Gastrocnemius medialis (tissue), 4 donors: ENCODE results near the gene ATP11A.

ENCODE experiments used
- CTCF ChIP-seq, 5 experiments: fragments of 450-650 bp in 3 of 5; fragments of 200-600 bp in 2 of 5; sonication (generic) in 2 of 5; IDR thresholded peaks in 4 of 5; conservative IDR thresholded peaks in 1 of 5; 1 replicate in 4 of 5; 2 replicates in 1 of 5; pipeline ENCODE4 v1.5.1; 2016 to 2019; ENCODE audit warnings: antibody characterized with exemption in 5 of 5, mild to moderate bottlenecking in 3 of 5, moderate library complexity in 3 of 5
- POLR2A ChIP-seq, 2 donors: fragments of 450-650 bp; IDR thresholded peaks; one replicate each; pipeline ENCODE4 v1.6.1; 2017; ENCODE audit warnings: antibody characterized with exemption in 2 of 2, mild to moderate bottlenecking in 2 of 2, moderate library complexity in 2 of 2

- no peak for TF ChIP-seq CTCF (IDR thresholded peaks at IDR 0.05 in 4 of 5, conservative IDR thresholded peaks at IDR 0.05 in 1 of 5)
- no peak for TF ChIP-seq POLR2A (IDR thresholded peaks at IDR 0.05)
Observed at GRCh38 chr13:112688560-112689302, 1.1 kb upstream of the ATP11A start.
